Fibroblast of skin of back (primary cell): ENCODE measurements around the gene CELF4.

ENCODE experiments used
- DNase-seq: peaks from one replicate; pipeline ENCODE4 v3.0.0-alpha.2; 2013

CELF4 gene

DNA sequence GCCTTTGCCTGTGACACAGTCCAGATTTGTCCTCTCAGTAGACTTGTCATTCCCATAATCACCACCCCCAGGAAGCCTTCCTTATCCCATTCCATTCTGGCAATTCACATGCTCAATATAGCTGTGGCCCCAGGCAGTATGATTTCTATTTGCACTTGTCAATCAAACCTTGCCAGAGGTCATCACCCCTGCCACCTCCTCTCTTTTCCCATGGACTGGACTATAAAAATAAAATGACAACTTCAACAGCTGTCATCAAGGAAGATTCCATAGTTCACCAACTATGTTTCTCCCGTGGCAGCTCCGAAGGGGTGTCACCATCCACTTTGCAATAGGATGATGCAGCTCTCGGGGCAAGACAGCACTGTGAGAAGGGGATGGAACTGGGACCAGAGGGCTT lies 255.7 kb downstream of the CELF4 start:
- DNase-seq, result peak; percentile 27

DNA sequence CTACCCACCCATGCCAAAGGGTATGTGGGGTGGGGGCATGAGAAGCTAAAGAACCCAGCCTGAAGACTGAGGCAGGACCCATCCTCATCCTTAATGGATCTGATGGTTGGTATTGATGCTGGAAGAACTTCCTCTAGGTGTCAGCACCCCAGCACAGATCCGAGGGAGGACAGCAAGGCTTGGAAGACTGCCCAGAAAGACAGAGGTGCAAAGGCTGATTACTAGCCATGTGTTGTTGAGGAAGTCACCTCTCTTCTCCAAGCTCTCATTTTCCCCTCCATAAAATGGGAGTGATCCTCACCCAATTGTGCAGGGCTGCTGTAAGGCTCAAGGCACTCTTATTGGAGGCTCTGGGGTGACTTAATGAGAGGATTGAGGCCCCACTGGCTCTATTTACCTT lies 256.5 kb downstream of the CELF4 start:
- DNase-seq, result no peak

DNA sequence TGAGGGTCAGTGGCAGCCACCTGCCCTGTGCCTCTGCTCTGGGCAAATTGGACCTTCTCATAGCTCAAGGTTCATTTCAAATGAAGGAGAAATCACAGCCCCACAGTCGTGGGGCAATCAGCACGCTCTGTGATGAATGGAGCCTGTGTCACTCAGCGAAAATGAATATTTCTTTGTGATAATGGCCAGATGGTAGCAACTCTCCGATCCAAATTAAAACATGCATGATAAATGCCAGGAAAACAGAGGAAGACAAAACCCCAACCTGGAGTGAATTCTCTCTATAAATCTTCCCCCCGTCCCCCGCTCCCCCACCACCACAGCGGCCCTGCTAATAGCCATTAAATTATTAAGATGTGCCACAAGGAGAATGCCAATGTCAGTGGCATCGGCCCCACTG lies 258.4 kb downstream of the CELF4 start:
- DNase-seq, result no peak

DNA sequence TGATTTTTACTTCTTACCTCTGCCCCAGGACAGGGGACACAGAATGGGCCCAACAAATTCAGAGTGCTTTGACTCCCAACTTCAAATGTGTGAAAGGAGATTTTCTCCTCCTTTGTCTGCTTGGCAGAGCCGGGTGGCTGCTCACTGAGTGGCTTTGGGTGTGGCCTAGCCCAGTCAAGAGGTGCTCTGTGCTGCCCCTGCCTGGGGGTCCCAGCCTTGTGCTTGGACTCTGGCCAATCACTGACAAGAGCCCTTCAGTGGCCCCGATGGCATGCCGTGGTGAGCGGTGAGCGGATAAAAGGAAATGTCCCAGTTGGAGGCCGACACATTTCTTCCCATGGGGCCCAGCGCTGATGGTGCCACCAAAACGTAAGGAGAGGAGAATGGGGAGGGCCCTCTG lies 259.2 kb downstream of the CELF4 start:
- no peak for DNase-seq

DNA sequence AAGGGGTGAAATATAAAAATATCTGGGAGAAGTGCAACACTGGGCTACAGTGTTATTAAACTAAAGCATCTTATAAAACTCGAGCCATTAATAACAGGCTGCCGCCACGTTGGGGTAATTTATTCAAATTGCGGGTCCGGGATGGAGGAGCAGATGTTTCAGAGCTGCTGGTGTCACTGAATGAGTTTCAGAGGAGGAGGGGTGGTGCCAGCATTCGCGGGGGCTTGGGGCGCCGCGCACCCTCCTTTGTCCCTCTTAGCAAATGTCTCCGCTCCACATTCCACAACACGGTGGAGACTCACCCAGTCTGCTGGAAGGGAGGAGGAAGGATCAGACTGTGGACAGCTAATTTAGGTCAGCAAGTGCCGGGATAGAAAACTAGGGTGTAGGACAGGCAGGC lies 260.5 kb downstream of the CELF4 start:
- no peak for DNase-seq

DNA sequence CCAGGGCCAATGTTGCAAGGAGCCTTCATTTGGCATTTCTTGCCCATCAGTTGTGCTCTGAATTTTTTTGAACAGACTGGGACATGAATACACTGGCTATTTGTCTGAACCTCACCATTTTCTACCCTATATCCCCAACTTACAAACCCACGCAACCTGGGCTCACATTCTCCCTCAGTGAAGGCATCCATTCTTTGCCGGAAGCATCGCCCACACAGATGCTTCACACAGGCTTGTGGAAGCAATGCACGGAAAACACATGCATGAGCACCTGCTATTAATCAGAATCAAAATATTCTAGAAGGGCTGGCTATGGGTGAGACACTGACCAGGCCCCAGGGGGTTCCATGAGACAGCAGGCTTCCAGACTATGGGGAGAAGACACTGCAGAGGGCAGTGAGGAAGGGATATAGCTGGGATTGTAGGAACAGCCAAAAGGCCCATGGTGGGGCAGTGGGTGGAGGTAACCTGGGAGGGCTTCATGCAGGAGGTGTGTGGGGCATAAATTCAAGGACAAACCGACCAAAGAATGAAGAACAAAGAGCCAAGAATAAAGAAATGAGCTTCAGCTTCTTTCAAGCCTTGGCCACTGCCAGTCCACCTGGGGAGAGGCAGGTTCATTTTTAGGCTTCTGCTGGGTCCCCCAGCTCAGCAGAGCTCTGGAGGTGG lies 261.5 kb downstream of the CELF4 start:
- no peak for DNase-seq

DNA sequence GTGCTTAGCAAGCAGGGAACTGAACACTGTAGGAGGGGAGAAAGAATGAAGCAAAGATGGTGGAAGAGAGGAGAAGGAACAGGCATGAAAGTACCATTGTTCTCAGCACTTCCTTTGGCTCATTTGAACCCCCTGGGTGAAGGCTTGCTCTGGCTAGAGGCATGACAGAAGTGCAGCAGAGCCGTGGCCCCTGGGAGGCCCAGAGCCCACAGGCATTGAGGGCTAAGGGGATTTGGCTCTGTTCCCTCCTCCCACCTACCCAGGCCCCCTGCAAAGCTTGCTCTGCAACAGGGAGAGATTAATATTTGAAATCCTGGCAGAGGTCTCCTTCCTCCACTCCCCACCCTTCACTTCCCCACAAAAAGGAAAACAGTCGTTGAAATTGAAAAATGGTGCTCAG lies 262.6 kb downstream of the CELF4 start:
- no peak for DNase-seq

DNA sequence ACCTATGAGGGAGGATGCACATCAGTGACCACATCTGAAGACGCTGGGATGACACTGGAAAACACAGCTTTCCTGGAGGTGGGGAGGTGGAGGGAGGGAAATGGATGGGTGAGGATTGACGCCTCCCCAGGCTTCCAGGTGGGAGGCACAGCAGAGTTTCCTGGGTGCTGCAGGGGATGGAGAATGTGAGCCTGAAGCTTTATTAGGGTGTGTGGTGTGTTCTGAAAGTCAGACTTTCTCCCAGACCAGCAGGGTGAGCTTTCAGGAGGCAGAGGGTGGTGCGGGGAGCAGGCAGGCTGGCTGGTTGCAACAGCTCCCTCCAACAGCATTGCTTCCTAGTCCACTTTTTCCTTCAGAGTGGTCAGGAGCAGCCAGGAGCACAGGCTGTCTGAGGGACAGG lies 263.1 kb downstream of the CELF4 start:
- no peak for DNase-seq

DNA sequence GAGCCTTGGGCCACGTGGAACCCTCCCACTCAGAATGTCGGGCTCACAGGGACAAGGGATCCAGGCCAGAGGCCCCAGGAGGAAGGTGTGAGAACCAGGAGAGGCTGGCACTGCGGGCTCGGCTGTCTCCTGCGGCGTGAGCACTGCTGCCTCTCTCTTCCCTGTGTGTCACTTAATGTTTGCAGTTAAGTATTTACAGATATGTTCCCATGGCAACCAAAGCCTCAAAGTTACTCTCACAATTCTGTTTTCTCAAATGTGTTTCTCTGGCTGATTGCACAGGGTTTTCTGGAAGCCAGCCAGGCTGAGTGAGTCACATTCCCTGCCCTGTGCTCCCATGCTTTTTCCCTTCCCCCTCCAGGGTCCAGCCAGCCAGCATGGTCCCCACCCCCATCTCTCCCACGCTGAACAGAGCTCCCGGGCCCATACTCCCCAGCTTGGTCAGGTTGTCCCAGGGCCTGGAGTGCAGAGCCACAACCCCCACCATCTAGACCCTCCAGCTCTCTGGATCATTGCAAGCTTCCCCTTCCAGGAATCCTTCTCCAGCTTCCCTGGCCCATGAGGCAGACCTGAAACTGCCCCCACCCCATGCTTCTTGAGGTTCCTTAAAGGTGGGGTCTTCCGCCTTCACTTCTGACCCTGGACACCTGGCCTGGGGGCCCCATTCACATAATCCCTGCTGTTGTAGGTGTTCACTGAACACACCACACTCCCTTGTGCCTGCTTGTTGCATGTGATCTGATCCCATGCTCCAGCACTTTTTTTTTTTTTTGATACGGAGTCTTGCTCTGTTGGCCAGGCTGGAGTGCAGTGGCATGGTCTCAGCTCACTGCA lies 265.9 kb downstream of the CELF4 start:
- peak; percentile 98 for DNase-seq

DNA sequence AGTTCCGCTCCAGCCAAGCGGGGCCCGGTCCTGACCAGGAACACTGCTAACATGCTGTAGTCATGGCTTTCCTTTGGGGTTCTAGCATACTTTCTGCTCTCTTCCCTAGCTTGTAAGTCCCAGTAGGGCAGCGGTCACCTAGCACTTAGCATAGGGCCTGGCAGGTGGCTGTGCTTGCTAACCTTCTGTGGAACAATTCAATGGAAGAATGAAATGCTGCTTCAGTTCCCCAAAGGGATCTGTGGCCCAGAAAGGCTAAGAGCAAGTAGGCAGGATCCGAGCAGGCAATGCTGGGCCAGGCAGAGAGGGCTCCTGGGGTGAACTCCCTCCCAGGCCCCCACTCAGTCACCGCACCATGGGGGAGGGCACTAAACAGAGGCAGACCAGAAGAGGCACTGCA lies 266.8 kb downstream of the CELF4 start:
- DNase-seq, result no peak

DNA sequence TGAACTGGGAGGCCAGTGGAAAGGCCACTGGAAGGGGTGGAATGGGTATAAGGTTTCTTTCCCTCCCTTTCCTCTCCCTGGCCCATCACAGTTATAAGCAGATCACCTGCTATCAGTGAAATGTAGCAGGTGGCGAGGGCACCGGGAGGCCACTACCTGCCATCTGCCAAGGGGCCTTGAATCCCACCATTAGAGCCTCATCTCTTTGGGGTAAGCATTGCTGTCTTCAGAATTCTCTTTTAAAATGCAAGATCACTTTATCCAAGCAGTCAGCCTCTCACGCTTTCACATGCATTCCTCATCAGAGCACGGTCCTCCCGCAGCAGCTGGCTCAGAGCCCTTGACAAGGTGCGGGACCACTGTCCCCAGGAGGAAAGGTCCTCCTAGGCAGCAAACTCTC lies 268.5 kb downstream of the CELF4 start:
- DNase-seq, result no peak

DNA sequence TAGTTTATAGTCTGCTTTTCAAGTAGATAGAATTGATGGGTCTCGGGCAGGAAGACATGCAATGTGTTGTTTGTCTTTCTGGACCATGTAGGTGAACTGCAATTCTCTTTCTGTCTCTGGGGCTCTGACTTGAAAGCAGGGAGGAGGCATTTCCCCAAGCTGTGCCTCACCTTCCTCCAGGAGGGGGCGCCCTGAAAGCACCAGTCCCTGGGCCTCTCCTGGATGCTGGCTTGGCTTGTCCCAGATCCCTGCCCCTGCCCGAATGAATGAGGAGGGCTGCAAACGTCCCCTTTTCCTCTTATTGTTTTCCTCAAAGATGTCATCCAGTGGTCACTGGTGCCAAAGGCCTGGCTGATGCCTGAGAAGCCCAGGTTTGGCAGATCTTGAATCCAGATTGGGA lies 270.6 kb downstream of the CELF4 start:
- DNase-seq, result peak; percentile 15

DNA sequence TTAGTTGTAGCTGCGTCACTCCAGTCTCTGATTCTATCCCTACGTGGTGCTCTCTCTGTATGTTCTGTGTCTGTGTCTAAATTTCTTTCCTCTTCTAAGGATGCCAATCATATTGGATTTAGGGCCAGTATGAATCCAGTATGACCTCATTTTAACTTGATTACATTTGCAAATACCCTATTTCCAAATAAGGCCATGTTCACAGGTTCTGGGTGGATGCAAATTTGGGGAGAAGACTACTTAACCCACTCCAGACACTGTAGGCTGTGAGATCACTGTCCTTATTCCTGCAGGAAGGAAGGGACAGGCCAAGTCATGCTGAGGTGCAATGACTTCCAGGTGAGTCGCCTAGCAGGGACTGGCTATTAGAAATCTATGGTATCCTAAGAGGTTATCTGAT lies 272.2 kb downstream of the CELF4 start:
- DNase-seq, result no peak

DNA sequence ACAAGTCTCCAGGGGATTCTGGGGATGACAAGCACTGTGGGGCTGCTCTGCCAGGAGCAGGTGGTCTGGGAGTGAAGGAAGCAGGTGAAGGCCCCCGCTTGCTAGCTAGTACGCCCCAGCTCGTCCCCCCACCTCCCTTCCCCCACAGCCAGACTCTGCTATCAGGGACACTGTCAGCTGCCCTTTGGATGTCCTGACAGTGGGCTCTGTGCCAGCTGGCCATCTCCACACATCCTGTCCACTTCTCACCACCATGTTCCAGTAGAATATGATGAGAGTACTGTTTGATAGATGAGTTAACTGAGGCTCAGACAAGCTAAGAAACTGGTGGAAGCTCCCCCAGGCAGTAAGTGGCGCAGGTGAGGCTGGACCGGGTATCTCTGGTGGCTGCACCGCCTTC lies 276.2 kb downstream of the CELF4 start:
- DNase-seq, result no peak

DNA sequence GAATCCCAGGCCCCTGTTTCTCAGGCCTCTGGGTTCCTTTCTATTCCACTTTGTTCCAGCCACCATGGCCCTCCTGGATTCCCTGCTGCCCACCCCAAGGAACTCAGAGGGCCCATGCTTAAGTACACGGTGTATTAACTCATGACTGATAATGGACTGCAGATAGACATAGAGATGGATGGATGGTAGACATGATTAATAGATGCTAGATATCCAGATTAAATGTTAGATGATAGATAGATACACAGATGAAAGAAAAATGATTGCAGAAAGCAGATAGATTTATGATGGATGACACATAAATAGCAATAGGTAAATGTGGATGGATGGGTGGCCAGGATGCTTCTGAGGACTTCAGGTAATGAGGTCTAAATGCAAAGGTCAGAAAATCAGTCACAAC lies 278.0 kb downstream of the CELF4 start:
- no peak for DNase-seq

DNA sequence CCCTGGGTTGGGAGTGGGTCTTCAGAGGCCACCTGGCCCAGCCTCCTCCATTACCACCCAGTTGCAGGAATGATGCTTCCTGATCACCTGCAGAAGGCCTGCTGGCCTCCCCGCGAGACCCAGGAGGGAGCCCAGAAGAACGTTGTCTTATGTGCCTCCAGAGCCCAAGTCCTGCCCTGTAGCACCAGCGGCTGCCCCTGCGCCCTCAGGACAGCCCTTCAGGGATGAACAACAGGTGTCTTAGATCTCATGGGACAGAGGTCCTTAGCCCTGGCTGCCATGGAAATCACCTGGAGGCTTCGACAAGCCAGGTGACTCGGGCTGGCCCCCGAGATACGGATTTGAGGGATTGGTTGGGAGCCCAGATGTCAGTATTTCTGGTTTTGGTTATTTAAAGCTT lies 278.8 kb downstream of the CELF4 start:
- DNase-seq, result no peak

DNA sequence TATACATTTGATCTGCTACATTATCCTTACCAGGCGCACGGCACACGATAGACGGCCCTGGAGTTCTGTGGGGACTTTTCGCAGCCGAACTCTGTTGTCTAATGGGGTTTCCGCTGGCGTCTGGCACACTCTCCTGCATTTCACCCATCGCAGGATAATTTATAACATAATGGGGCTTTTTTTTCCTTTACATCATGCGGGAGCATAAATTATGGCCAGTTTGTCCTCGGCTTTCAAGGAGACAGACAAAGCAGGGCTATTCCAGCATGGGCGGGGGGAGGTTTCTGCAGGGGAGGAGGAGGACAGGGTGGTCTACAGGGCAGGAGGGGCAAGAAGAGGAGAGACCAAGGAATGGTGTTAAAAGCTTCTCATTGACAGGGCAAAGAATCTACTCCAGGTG lies 279.8 kb downstream of the CELF4 start:
- no peak for DNase-seq

DNA sequence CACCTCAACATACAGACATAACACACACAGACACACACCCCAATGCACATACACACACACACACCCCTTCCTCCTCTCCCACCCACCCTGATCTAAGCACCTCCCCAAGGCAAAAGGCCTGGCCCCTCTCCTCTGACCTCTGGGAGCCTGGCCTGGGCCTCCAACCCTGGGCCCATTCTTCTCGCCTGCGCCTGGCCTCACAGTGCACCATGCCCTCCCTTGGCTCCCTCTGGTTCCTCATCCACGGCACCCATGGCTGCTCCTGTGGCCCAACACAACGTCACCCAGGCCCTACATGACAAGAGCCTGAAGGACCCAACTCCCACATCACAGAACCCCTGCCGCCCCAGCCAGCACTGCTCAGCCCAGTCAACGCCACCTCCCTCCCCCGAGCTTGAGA lies 281.3 kb downstream of the CELF4 start:
- DNase-seq, result no peak

DNA sequence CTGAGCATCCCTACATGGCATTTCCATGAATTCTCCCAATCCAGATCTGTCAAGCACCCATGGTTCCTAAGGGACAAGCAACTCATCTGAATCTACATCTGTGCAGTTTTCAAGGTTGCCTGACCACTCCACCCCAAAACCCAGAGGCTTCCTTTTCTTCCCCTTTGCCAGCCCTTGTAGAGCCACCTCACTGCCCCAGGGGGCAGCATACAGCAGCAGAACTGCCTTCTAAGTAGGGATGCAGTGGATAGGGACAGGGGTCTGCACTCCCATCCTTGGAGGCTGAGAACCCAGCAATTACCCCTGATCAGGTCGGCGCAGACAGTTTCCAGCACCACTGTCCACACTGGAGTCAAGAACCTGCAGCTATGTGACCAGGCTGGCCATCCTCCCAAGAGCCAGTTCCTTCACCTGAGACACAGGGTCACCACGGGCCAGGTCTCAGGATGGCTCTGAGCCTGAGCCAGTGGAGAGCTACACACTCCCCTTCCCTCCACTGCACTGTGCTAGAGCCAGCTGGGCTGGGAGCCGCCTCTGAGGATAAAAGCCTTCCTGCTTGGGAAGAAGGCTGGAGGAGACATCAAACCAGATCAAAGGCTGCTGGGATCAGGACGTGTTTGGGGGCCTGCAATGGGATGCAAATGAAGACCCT lies 283.1 kb downstream of the CELF4 start:
- no peak for DNase-seq

DNA sequence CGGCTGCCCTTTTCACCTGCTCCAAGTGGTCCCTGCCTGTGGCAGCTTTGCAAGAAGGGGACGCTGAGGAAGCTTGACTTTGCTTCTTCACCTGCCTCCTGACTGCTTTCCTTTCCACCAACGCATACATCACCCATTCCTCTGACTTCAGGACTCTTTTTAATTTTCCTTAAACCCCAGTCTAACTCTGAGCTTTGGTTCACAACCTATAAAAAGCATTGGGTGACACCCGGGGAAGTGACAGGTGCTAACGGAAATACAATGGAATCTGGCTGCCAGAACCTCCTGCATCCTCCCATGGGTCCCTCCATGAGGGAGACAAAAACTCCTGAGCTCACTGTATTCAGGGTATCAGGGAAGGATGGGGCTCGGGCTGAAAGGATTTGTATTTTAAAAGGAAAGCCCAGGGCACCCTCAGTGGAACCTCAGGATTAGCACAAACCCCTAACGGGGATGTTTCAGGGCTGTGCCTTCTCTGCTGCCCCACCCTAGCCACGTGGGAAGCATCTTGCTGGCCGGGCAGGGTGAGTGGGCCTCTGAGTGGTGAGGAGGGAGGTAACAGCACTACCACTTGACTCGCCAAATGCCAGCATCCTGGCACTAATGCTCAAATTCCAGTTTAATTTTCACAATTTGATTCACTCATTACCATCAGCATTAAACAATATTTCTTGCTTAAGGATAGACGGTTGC lies 284.8 kb downstream of the CELF4 start:
- DNase-seq, result no peak

DNA sequence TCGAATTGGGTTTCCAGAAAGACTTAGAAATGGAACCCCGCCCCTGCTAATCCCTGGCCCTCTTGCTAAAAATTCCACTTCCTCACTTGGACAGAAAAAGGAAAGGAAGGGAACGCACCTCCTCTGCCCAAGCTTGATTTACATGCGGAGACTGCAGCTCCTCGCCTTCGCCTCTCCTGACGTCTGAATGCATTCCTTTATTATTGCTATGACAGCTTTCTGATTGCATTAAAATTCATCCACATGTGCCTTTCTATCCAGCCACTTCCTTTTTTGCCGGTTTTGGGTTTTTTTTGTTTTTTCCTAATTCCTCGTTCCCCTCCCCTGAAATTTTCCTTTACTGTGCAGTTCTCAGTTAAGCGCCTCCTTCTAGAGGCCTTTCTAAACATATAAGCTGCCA lies 287.8 kb downstream of the CELF4 start:
- no peak for DNase-seq

DNA sequence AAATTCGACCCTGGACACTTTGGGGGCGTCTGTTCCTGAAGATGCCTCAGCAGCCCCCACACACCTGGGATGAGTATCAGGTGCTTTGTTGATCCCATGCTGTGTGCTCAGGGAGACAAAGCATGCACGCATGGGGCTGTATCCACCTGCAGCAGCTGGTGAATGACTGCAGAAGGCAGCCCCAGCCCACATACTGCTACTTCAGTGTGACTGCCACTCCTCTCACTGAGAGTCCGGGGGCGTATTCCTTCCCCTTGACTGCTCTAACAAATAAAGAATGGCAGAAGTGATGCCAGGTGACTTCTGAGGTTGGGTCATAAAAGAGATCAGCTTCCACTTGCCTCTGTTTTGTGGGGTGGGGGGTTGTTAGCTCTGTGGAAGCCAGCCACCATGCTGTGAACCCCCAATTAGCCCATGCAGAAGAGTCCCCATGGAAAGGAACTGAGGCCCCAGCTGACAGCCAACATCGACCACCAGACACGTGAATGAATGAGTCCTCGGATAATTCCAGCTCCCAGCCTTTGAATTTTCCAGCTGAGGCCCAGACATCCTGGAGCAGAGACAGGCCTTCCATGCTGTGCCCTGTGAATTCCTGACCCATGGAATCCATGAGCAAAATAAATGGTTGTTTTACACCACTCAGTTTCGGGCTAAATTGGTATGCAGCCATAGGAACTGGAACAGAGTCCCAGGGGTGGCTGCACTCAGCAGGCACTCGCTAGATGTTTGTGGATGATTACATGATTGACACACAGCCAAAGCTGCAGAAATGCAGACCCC lies 289.3 kb downstream of the CELF4 start:
- DNase-seq, result no peak
